IMR-90 (cell line): Measurements from ENCODE around the gene LANCL3. TPM values are rescaled to one million over a fixed set of nuclear protein-coding genes. Genes with fewer than 3 reads are reported as not detected.

Experiments
- ATAC-seq: fragments of 200-7000 bp; cut with Tn5 transposase; 2 replicates; pipeline ENCODE4 v1.9.1; 2020; ENCODE audit warnings: low read depth, mild to moderate bottlenecking, moderate library complexity
- BruUV-seq: library from RNA; stranded (reverse); fragments of 400-500 nt; replicated peaks from 2 replicates; lab custom pipeline; 2021; lab: Mats Ljungman, UMichigan
- CTCF ChIA-PET: fragments of 300-600 bp; formaldehyde crosslinking; extraction: SDS; loops from one replicate; lab custom pipeline; 2021; ENCODE audit warnings: antibody characterized with exemption; lab: Yijun Ruan, JAX
- POLR2A ChIA-PET: fragments of 300-600 bp; sonication (Branson Sonifier 250); formaldehyde crosslinking; loops from one replicate; lab custom pipeline; 2022; ENCODE audit warnings: antibody characterized with exemption; ENCODE audit not compliant: unreplicated experiment; lab: Charles Lee
- DNase-seq: peaks from one replicate; pipeline ENCODE4 v3.0.0; 2013
- H2AFZ ChIP-seq: replicated peaks from 2 replicates; pipeline ENCODE3; 2013; ENCODE audit warnings: low read length, mild to moderate bottlenecking; ENCODE audit not compliant: poor library complexity
- H2AK5ac ChIP-seq: 2 replicates; pipeline ENCODE4 v1.6.1; 2013; ENCODE audit warnings: low read depth, low read length, inconsistent platforms
- H2AK9ac ChIP-seq: replicated peaks from 2 replicates; pipeline ENCODE3; 2013; ENCODE audit warnings: mild to moderate bottlenecking, low read depth, low read length, moderate library complexity; ENCODE audit not compliant: poor library complexity
- H2BK120ac ChIP-seq: 2 replicates; pipeline ENCODE4 v1.6.1; 2013; ENCODE audit warnings: low read depth, low read length, inconsistent platforms
- H2BK15ac ChIP-seq: 3 replicates; pipeline ENCODE4 v1.6.1; 2013; ENCODE audit warnings: low read depth, low read length, inconsistent platforms
- H2BK20ac ChIP-seq: 2 replicates; pipeline ENCODE4 v1.6.1; 2013; ENCODE audit warnings: low read depth, mild to moderate bottlenecking, inconsistent platforms, low read length, moderate library complexity
- H2BK5ac ChIP-seq: 2 replicates; pipeline ENCODE4 v1.6.1; 2013; ENCODE audit warnings: mild to moderate bottlenecking, low read depth, low read length, inconsistent platforms; ENCODE audit not compliant: poor library complexity, severe bottlenecking
- H3K14ac ChIP-seq: replicated peaks from 2 replicates; pipeline ENCODE4 v1.6.1; 2013; ENCODE audit warnings: low read depth, low read length, inconsistent platforms
- H3K18ac ChIP-seq: 2 replicates; pipeline ENCODE4 v1.6.1; 2013; ENCODE audit warnings: low read depth, low read length, control low read depth
- H3K23ac ChIP-seq: 2 replicates; pipeline ENCODE4 v1.6.1; 2013; ENCODE audit warnings: low read depth, low read length, inconsistent platforms
- H3K27ac ChIP-seq: 2 replicates; pipeline ENCODE4 v1.5.1; 2013; ENCODE audit warnings: mild to moderate bottlenecking, control low read depth, low read length; ENCODE audit not compliant: insufficient read depth
- H3K27me3 ChIP-seq: 2 replicates; pipeline ENCODE4 v1.6.1; 2013; ENCODE audit warnings: low read length; ENCODE audit not compliant: control insufficient read depth, insufficient read depth
- H3K36me3 ChIP-seq: 2 replicates; pipeline ENCODE4 v1.6.1; 2013; ENCODE audit warnings: low read length, mixed read lengths; ENCODE audit not compliant: control insufficient read depth, insufficient read depth
- H3K4ac ChIP-seq: 2 replicates; pipeline ENCODE4 v1.6.1; 2013; ENCODE audit warnings: low read depth, low read length, inconsistent platforms
- H3K4me1 ChIP-seq: 2 replicates; pipeline ENCODE4 v1.6.1; 2013; ENCODE audit warnings: low read length, mixed read lengths; ENCODE audit not compliant: control insufficient read depth, insufficient read depth
- H3K4me2 ChIP-seq: 2 replicates; pipeline ENCODE4 v1.6.1; 2013; ENCODE audit warnings: low read depth, mild to moderate bottlenecking, control low read depth, low read length, moderate library complexity
- H3K4me3 ChIP-seq: 2 replicates; pipeline ENCODE4 v1.5.1; 2013; ENCODE audit warnings: low read depth, mild to moderate bottlenecking, control low read depth, low read length, moderate library complexity; ENCODE audit not compliant: insufficient read depth
- H3K56ac ChIP-seq: 2 replicates; pipeline ENCODE4 v1.6.1; 2013; ENCODE audit warnings: low read length, inconsistent platforms; ENCODE audit not compliant: insufficient read depth; ENCODE audit errors: extremely low read depth
- H3K79me1 ChIP-seq, 2 experiments: 2 replicates each; pipeline ENCODE4 v1.6.1; 2013; ENCODE audit warnings: low read length in 2 of 2, inconsistent platforms in 1 of 2, low read depth in 1 of 2
- H3K9ac ChIP-seq: 2 replicates; pipeline ENCODE4 v1.6.1; 2013; ENCODE audit warnings: low read depth, low read length, control low read depth
- H3K9me1 ChIP-seq: 2 replicates; pipeline ENCODE4 v1.6.1; 2013; ENCODE audit warnings: low read length, inconsistent platforms; ENCODE audit not compliant: insufficient read depth
- H3K9me3 ChIP-seq: 2 replicates; pipeline ENCODE4 v1.6.1; 2013; ENCODE audit warnings: low read length; ENCODE audit not compliant: control insufficient read depth, insufficient read depth
- H4K20me1 ChIP-seq: 2 replicates; pipeline ENCODE4 v1.6.1; 2013; ENCODE audit warnings: low read length, inconsistent platforms; ENCODE audit not compliant: insufficient read depth
- H4K5ac ChIP-seq: 2 replicates; pipeline ENCODE4 v1.6.1; 2013; ENCODE audit warnings: mild to moderate bottlenecking, low read depth, low read length, control low read depth
- H4K8ac ChIP-seq, 2 experiments: 2 replicates each; pipeline ENCODE4 v1.6.1; 2013; ENCODE audit warnings: low read depth in 2 of 2, low read length in 2 of 2, control low read depth in 1 of 2, inconsistent platforms in 1 of 2
- H4K91ac ChIP-seq: 2 replicates; pipeline ENCODE4 v1.6.1; 2013; ENCODE audit warnings: low read depth, low read length, inconsistent platforms; ENCODE audit not compliant: insufficient read depth
- BHLHE40 ChIP-seq: fragments of 150-350 bp; IDR thresholded peaks from 2 replicates; pipeline ENCODE4 v1.6.1; 2016; ENCODE audit warnings: mild to moderate bottlenecking, low read depth, low read length
- CEBPB ChIP-seq: IDR thresholded peaks from 2 replicates; pipeline ENCODE4 v1.6.1; 2012; ENCODE audit warnings: low read depth, low read length, improper control_type of control experiment
- CHD1 ChIP-seq: IDR thresholded peaks from 2 replicates; pipeline ENCODE4 v1.6.1; 2012; ENCODE audit warnings: low read depth, low read length, improper control_type of control experiment
- FOS ChIP-seq: fragments of 150-350 bp; IDR thresholded peaks from 2 replicates; pipeline ENCODE4 v1.6.1; 2016; ENCODE audit warnings: low read depth, low read length
- MAFK ChIP-seq: IDR thresholded peaks from 2 replicates; pipeline ENCODE4 v1.6.1; 2012; ENCODE audit warnings: low read depth, low read length, improper control_type of control experiment
- MAZ ChIP-seq: IDR thresholded peaks from 2 replicates; pipeline ENCODE4 v1.6.1; 2012; ENCODE audit warnings: low read depth, mild to moderate bottlenecking, low read length, improper control_type of control experiment, moderate library complexity, borderline replicate concordance
- MXI1 ChIP-seq: IDR thresholded peaks from 2 replicates; pipeline ENCODE4 v1.6.1; 2012; ENCODE audit warnings: low read depth, mild to moderate bottlenecking, low read length, moderate library complexity, borderline replicate concordance
- NFE2L2 ChIP-seq: fragments of 150-350 bp; IDR thresholded peaks from 2 replicates; pipeline ENCODE4 v1.6.1; 2016; ENCODE audit warnings: low read depth, mild to moderate bottlenecking, low read length
- POLR2A ChIP-seq: IDR thresholded peaks from 2 replicates; pipeline ENCODE4 v1.6.1; 2012; ENCODE audit warnings: mild to moderate bottlenecking, low read depth, low read length
- RAD21 ChIP-seq: IDR thresholded peaks from 2 replicates; pipeline ENCODE4 v1.6.1; 2012; ENCODE audit warnings: low read length, improper control_type of control experiment
- RCOR1 ChIP-seq: IDR thresholded peaks from 2 replicates; pipeline ENCODE4 v1.6.1; 2012; ENCODE audit warnings: mild to moderate bottlenecking, low read length, improper control_type of control experiment; ENCODE audit not compliant: insufficient replicate concordance
- RFX5 ChIP-seq: IDR thresholded peaks from 2 replicates; pipeline ENCODE4 v1.8.0; 2012; ENCODE audit warnings: low read depth, mild to moderate bottlenecking, low read length, moderate library complexity
- SMC3 ChIP-seq: fragments of 150-350 bp; IDR thresholded peaks from 2 replicates; pipeline ENCODE4 v1.6.1; 2016; ENCODE audit warnings: low read depth, mild to moderate bottlenecking, antibody characterized with exemption, low read length, moderate library complexity
- WGBS, 2 experiments: methylation state at CpG; one replicate each; pipeline versions ENCODE4 v1.1.5 to v1.1.7; 2013; ENCODE audit warnings: missing lambda C conversion rate in 2 of 2; ENCODE audit not compliant: insufficient read length in 1 of 2; ENCODE audit errors: extremely low coverage in 2 of 2; 5-methylcytosine and 5-hydroxymethylcytosine counted together
- dilution Hi-C: fragments of 300-500 bp; cut with HindIII; formaldehyde crosslinking; loops from one replicate; pipeline ENCODE4 v1.14.3; 2018; ENCODE audit warnings: low sequenced_read_pairs; ENCODE audit not compliant: unreplicated experiment
- in situ Hi-C: fragments of 300-500 bp; cut with MboI; formaldehyde crosslinking; loops from 3 replicates; pipeline ENCODE4 v1.14.3; 2019; ENCODE audit warnings: low sequenced_read_pairs, inconsistent platforms, mixed read lengths
- intact Hi-C: fragments of 100-400 bp; cut with micrococcal nuclease; formaldehyde crosslinking; loops from 2 replicates; pipeline ENCODE4 v1.10.0; 2022
- polyA plus RNA-seq, 3 experiments: library from polyadenylated mRNA; depleted of rRNA; stranded (reverse); fragments of >200 nt; gene quantifications; 2 replicates each; pipeline ENCODE4 v1.2.3, GENCODE V29; 2012; ENCODE audit warnings: low replicate concordance in 1 of 3
- total RNA-seq: library from RNA; depleted of rRNA; stranded (reverse); fragments of >200 nt; gene quantifications from 2 replicates; pipeline ENCODE4 v1.2.3, GENCODE V29; 2012
- TF ChIP-seq, protein P1 (sequence below): conservative IDR thresholded peaks from 2 replicates; pipeline ENCODE4 v1.5.1; 2012; ENCODE audit warnings: mild to moderate bottlenecking, low read depth, low read length, improper control_type of control experiment
- TF ChIP-seq, protein P2 (sequence below): fragments of 150-350 bp; IDR thresholded peaks from 2 replicates; pipeline ENCODE4 v1.6.1; 2017; ENCODE audit warnings: mild to moderate bottlenecking, antibody characterized with exemption, low read length, low read depth
- TF ChIP-seq, protein P3 (sequence below): fragments of 150-350 bp; IDR thresholded peaks from 2 replicates; pipeline ENCODE4 v1.6.1; 2016; ENCODE audit warnings: low read depth, mild to moderate bottlenecking, low read length, moderate library complexity, borderline replicate concordance

The LANCL3 gene
- total and polyA plus RNA-seq, 2 of the 4 experiments (the other 2 are of a cell fraction) = not detected

DNA sequence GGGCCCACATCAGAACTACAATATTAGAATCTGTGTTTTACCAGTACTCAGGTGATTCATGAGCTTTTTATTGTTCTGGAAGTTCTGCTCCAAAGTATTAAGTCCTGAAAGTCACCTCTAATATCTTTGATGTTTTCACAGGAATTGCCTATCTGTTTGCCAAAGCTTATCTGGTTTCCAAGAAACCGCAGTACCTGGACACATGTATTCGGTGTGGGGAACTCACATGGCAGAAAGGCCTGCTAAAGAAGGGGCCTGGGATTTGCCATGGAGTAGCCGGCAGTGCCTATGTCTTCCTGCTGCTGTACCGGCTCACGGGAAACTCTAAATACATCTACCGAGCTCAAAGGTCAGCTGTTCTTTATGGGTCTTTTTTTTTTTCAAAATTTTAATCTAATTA, 95.7 kb downstream of the LANCL3 start:
- CTCF ChIA-PET = no interaction called here
- Histone ChIP-seq H2BK5ac (no peak overlapping the region), H3K4ac (no peak overlapping the region), H4K8ac (no peak overlapping the region), H3K27me3 (peaks cover 4% of the 10 kb centered on the region), H2AK9ac (no peak overlapping the region), H3K56ac (no peak overlapping the region), H3K4me1 (no peaks in the 10 kb centered on the region), H3K36me3 (no peaks in the 10 kb centered on the region), H3K14ac (no peak overlapping the region), H2AK5ac (no peak overlapping the region), H3K9me1 (no peaks in the 10 kb centered on the region), H2BK20ac (no peak overlapping the region), H3K4me3 (no peak overlapping the region), H4K20me1 (no peaks in the 10 kb centered on the region), H3K79me1 (no peaks in the 10 kb centered on the region), H3K9me3 (no peaks in the 10 kb centered on the region), H3K4me2 (no peak overlapping the region), H3K18ac (no peak overlapping the region), H2BK120ac (no peak overlapping the region), H4K5ac (no peak overlapping the region), H3K27ac (no peak overlapping the region), H2BK15ac (no peak overlapping the region), H3K23ac (no peak overlapping the region), H2AFZ (no peak overlapping the region), H3K9ac (no peak overlapping the region), H4K91ac (no peak overlapping the region)
- TF ChIP-seq NFE2L2 = no peak
- TF ChIP-seq CEBPB = no peak
- TF ChIP-seq MAFK = no peak
- no peak for TF ChIP-seq RFX5
- no peak for TF ChIP-seq RCOR1
- TF ChIP-seq MAZ = no peak
- TF ChIP-seq RAD21 = no peak
- TF ChIP-seq, protein P1, sequence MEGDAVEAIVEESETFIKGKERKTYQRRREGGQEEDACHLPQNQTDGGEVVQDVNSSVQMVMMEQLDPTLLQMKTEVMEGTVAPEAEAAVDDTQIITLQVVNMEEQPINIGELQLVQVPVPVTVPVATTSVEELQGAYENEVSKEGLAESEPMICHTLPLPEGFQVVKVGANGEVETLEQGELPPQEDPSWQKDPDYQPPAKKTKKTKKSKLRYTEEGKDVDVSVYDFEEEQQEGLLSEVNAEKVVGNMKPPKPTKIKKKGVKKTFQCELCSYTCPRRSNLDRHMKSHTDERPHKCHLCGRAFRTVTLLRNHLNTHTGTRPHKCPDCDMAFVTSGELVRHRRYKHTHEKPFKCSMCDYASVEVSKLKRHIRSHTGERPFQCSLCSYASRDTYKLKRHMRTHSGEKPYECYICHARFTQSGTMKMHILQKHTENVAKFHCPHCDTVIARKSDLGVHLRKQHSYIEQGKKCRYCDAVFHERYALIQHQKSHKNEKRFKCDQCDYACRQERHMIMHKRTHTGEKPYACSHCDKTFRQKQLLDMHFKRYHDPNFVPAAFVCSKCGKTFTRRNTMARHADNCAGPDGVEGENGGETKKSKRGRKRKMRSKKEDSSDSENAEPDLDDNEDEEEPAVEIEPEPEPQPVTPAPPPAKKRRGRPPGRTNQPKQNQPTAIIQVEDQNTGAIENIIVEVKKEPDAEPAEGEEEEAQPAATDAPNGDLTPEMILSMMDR = no peak
- TF ChIP-seq BHLHE40 = no peak
- TF ChIP-seq, protein P2, sequence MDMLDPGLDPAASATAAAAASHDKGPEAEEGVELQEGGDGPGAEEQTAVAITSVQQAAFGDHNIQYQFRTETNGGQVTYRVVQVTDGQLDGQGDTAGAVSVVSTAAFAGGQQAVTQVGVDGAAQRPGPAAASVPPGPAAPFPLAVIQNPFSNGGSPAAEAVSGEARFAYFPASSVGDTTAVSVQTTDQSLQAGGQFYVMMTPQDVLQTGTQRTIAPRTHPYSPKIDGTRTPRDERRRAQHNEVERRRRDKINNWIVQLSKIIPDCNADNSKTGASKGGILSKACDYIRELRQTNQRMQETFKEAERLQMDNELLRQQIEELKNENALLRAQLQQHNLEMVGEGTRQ = no peak
- TF ChIP-seq MXI1 = no peak
- TF ChIP-seq POLR2A = no peak
- TF ChIP-seq FOS = no peak
- TF ChIP-seq SMC3 = no peak
- TF ChIP-seq, protein P3, sequence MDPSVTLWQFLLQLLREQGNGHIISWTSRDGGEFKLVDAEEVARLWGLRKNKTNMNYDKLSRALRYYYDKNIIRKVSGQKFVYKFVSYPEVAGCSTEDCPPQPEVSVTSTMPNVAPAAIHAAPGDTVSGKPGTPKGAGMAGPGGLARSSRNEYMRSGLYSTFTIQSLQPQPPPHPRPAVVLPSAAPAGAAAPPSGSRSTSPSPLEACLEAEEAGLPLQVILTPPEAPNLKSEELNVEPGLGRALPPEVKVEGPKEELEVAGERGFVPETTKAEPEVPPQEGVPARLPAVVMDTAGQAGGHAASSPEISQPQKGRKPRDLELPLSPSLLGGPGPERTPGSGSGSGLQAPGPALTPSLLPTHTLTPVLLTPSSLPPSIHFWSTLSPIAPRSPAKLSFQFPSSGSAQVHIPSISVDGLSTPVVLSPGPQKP = no peak
- TF ChIP-seq CHD1 = no peak
- ATAC-seq = no peak
- dilution Hi-C loops = no loop called here
- POLR2A ChIA-PET = no interaction called here
- intact Hi-C loops = no loop called here
- WGBS, 2 experiments = 80% methylated on average over 1 of the region's 6 CpGs; no CpG with 5 or more reads in 1 of the 2 experiments
- no peak for DNase-seq
- in situ Hi-C loops = no loop called here
- BruUV-seq = no TSS peak
